Osteoblast (primary cell): ENCODE data around the gene LY9. TPM values are rescaled to one million over a fixed set of nuclear protein-coding genes. Genes with fewer than 3 reads are reported as not detected.

Experiments used
- DNase-seq: peaks from one replicate; pipeline ENCODE4 v3.0.0; 2011; ENCODE audit warnings: low spot score, mixed read lengths; ENCODE audit not compliant: insufficient read length; ENCODE audit errors: missing footprints
- H2AFZ ChIP-seq: 2 replicates; pipeline ENCODE4 v1.6.0; 2011; ENCODE audit warnings: mild to moderate bottlenecking, low read length
- H3K27ac ChIP-seq: 2 replicates; pipeline ENCODE4 v1.5.1; 2011; ENCODE audit warnings: mild to moderate bottlenecking, low read depth, low read length, moderate library complexity
- H3K27me3 ChIP-seq: 2 replicates; pipeline ENCODE4 v1.6.0; 2012; ENCODE audit warnings: mild to moderate bottlenecking, control low read depth, inconsistent platforms, low read length, moderate library complexity; ENCODE audit not compliant: insufficient read depth
- H3K36me3 ChIP-seq: 2 replicates; pipeline ENCODE4 v1.5.1; 2011; ENCODE audit warnings: mild to moderate bottlenecking, low read length, control low read depth, moderate library complexity; ENCODE audit not compliant: insufficient read depth
- H3K4me1 ChIP-seq: 2 replicates; pipeline ENCODE4 v1.5.1; 2011; ENCODE audit warnings: mild to moderate bottlenecking, low read length, control low read depth, moderate library complexity; ENCODE audit not compliant: insufficient read depth
- H3K4me2 ChIP-seq: 2 replicates; pipeline ENCODE4 v1.6.0; 2011; ENCODE audit warnings: mild to moderate bottlenecking, low read length; ENCODE audit not compliant: insufficient read depth
- H3K4me3 ChIP-seq: fragments of 200-600 bp; sonication (generic); 3 replicates; pipeline ENCODE4 v1.5.1; 2012; ENCODE audit warnings: mild to moderate bottlenecking, low read length, inconsistent platforms; ENCODE audit not compliant: insufficient read depth
- H3K79me2 ChIP-seq: 2 replicates; pipeline ENCODE4 v1.6.0; 2012; ENCODE audit warnings: mild to moderate bottlenecking, low read length, control low read depth, inconsistent platforms; ENCODE audit not compliant: insufficient read depth
- H3K9me3 ChIP-seq: 2 replicates; pipeline ENCODE4 v1.5.1; 2011; ENCODE audit warnings: low read depth, low read length, control low read depth
- H4K20me1 ChIP-seq: 2 replicates; pipeline ENCODE4 v1.6.0; 2012; ENCODE audit warnings: mild to moderate bottlenecking, low read length, control low read depth; ENCODE audit not compliant: insufficient read depth
- CTCF ChIP-seq: IDR thresholded peaks from 2 replicates; pipeline ENCODE4 v1.5.1; 2011; ENCODE audit warnings: mild to moderate bottlenecking, low read depth, low read length, moderate library complexity; ENCODE audit errors: extremely low read depth
- total RNA-seq: library from RNA; depleted of rRNA; stranded (reverse); fragments of >200 nt; gene quantifications from 2 replicates; pipeline ENCODE4 v1.2.3, GENCODE V29; 2012

The LY9 gene
- total RNA-seq, 1 donor = not detected

GRCh38 chr1:160789051-160789701 lies 6.8 kb upstream of the LY9 start:
- no peak for TF ChIP-seq CTCF
- Histone ChIP-seq H3K36me3 (no peaks in the 10 kb centered on the region), H3K4me3 (no peak overlapping the region), H4K20me1 (no peaks in the 10 kb centered on the region), H3K27me3 (no peaks in the 10 kb centered on the region), H3K4me1 (no peaks in the 10 kb centered on the region), H2AFZ (no peak overlapping the region), H3K79me2 (no peaks in the 10 kb centered on the region), H3K4me2 (no peak overlapping the region), H3K9me3 (no peaks in the 10 kb centered on the region), H3K27ac (no peak overlapping the region)
- no peak for DNase-seq

DNA sequence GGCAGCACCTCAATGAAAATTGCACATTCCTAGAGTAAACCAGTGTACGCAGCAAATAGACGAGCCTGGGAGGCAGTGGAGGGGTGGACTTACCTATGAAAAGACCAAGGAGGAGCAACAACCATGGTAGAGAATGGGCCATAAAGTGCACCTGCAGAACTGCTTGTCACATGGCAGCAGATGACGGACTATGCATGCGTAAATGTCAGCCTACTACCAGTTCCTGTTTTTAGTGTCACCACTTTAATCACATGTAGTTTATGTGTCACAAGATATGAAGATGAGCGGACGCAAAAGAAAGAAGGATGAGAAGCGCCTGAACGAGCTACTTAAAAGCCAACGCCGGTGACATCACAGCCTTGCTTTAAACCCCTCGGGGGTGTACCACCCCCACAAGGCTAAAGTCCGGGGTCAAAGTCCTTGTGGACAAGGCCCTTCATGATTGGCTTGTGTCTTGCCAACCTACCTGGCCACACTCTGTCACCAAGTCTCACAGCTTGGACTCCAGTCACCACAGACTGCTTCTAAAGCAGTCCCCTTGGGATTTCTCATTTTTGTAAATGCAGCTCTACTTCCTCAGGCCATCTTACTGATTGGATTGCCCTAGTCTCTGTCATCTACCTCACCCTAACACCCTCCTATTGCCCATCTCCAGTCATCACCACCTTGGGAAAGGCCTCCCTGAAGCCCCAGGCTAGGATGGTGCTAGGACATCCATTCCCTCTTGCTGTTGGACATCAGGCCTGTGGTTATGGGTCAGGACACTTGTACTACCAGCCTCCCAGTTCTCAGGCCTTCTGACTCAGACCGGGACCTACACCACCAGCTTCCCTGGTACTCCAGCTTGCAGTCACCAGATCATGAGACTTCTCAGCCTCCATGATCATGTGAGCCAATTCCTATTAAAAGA lies 6.0 kb upstream of the LY9 start:
- Histone ChIP-seq H3K4me1 (no peaks in the 10 kb centered on the region), H3K27ac (no peak overlapping the region), H4K20me1 (no peaks in the 10 kb centered on the region), H2AFZ (no peak overlapping the region), H3K36me3 (no peaks in the 10 kb centered on the region), H3K79me2 (no peaks in the 10 kb centered on the region), H3K9me3 (no peaks in the 10 kb centered on the region), H3K4me2 (no peak overlapping the region), H3K27me3 (no peaks in the 10 kb centered on the region), H3K4me3 (no peak overlapping the region)
- TF ChIP-seq CTCF = no peak
- no peak for DNase-seq

DNA sequence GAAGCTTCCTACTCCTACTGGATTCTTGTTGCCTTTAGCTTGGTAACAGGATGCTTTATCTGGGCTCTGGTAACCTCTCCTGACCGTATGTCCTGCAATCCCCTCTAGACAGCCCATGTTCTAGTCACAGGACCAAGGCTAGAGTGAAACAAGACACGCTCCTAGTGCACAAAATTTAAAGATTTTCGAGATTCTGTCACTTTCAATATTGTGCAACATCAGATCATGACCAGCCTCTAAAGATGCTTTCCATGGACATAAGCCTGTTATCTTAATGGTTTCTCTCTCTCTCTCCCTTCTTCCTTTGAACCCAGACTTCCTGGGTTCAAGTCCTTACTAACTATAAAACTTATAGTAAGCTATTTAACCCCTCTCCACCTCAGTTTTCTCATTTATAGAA lies 1.6 kb upstream of the LY9 start:
- no peaks in the 10 kb centered on the region for H3K9me3 ChIP-seq
- DNase-seq = no peak
- H3K4me1 ChIP-seq = no peaks in the 10 kb centered on the region
- no peaks in the 10 kb centered on the region for H3K36me3 ChIP-seq
- H3K4me3 ChIP-seq = no peak overlapping the region
- no peak overlapping the region for H2AFZ ChIP-seq
- H3K4me2 ChIP-seq = no peak overlapping the region
- TF ChIP-seq CTCF = no peak
- H3K27ac ChIP-seq = no peak overlapping the region
- H3K79me2 ChIP-seq = no peaks in the 10 kb centered on the region
- no peaks in the 10 kb centered on the region for H3K27me3 ChIP-seq
- no peaks in the 10 kb centered on the region for H4K20me1 ChIP-seq

- no peaks in the 10 kb centered on the region for H3K27me3 ChIP-seq
- no peaks in the 10 kb centered on the region for H3K9me3 ChIP-seq
These were observed 1.3 kb downstream of the LY9 start for GRCh38 chr1:160797271-160797709.

More at GRCh38 chr1:160797271-160797709, 1.3 kb downstream of the LY9 start:
- no peak for DNase-seq
- TF ChIP-seq CTCF = no peak
- Histone ChIP-seq H3K27ac (no peak overlapping the region), H3K4me1 (no peaks in the 10 kb centered on the region), H3K36me3 (no peaks in the 10 kb centered on the region), H3K79me2 (no peaks in the 10 kb centered on the region), H2AFZ (no peak overlapping the region), H3K4me3 (no peak overlapping the region), H4K20me1 (no peaks in the 10 kb centered on the region), H3K4me2 (no peak overlapping the region)
